ENCODE measurements around the gene SLC16A10.

- TF ChIP-seq CTCF (IDR thresholded peaks at IDR 0.05; ENCODE audit: poor library complexity) (no peak), EZH2 (IDR thresholded peaks at IDR 0.05; ENCODE audit: borderline replicate concordance) (no peak), EZH2phosphoT487 (IDR thresholded peaks at IDR 0.05; ENCODE audit: low read depth, severe bottlenecking, unreplicated experiment) (no peak)
Measured at GRCh38 chr6:111248789-111249188, 161.5 kb downstream of the SLC16A10 start.
